DMS53 treated with DMSO at 0.1 percent for 48 hours (cell line): Measurements from ENCODE around the gene ZNF780B.

Source experiments
- DNase-seq: peaks from one replicate; lab custom pipeline; 2025; ENCODE audit not compliant: unreplicated experiment; lab: John Stamatoyannopoulos, UW

Gene ZNF780B

GRCh38 chr19:39983695-39984300 is 72.2 kb downstream of the ZNF780B start:
- DNase-seq, result no peak

- DNase-seq, result no peak
Measured at GRCh38 chr19:39982883-39983282, 73.1 kb downstream of the ZNF780B start.
